Astrocyte (in vitro differentiated cells and primary cell): ENCODE data around the gene MATN1. TPM values are rescaled to one million over a fixed set of nuclear protein-coding genes. Genes with fewer than 3 reads are reported as not detected.

Experiments used
- DNase-seq: peaks from one replicate; pipeline ENCODE4 v3.0.0-alpha.2; 2010; ENCODE audit warnings: low read depth
- FAIRE-seq: peaks from 2 replicates; lab custom pipeline; 2011; peaks lifted over from hg19 to GRCh38; lab: Jason Lieb, UNC
- H2AFZ ChIP-seq: 2 replicates; pipeline ENCODE4 v1.6.0; 2012; ENCODE audit warnings: low read depth, low read length, inconsistent platforms
- H3K27ac ChIP-seq: 2 replicates; pipeline ENCODE4 v1.5.1; 2011; ENCODE audit warnings: low read depth, low read length, inconsistent platforms
- H3K27me3 ChIP-seq: 2 replicates; pipeline ENCODE4 v1.6.0; 2011; ENCODE audit warnings: low read length, inconsistent platforms; ENCODE audit not compliant: insufficient read depth
- H3K36me3 ChIP-seq: 2 replicates; pipeline ENCODE4 v1.5.1; 2011; ENCODE audit warnings: low read length, inconsistent platforms; ENCODE audit not compliant: insufficient read depth
- H3K4me1 ChIP-seq: 2 replicates; pipeline ENCODE4 v1.5.1; 2011; ENCODE audit warnings: low read length, inconsistent platforms; ENCODE audit not compliant: insufficient read depth
- H3K4me2 ChIP-seq: 2 replicates; pipeline ENCODE4 v1.6.0; 2012; ENCODE audit warnings: low read length, inconsistent platforms
- H3K4me3 ChIP-seq: 2 replicates; pipeline ENCODE4 v1.5.1; 2011; ENCODE audit warnings: low read depth, mild to moderate bottlenecking, low read length, inconsistent platforms; ENCODE audit not compliant: insufficient read depth
- H3K79me2 ChIP-seq: 2 replicates; pipeline ENCODE4 v1.6.0; 2012; ENCODE audit warnings: mild to moderate bottlenecking, low read length, inconsistent platforms; ENCODE audit not compliant: insufficient read depth
- H3K9ac ChIP-seq: 2 replicates; pipeline ENCODE4 v1.6.0; 2012; ENCODE audit warnings: mild to moderate bottlenecking, low read length, inconsistent platforms
- H3K9me3 ChIP-seq: 2 replicates; pipeline ENCODE4 v1.5.1; 2012; ENCODE audit warnings: low read depth, mild to moderate bottlenecking, low read length, inconsistent platforms; ENCODE audit not compliant: insufficient read depth
- H4K20me1 ChIP-seq: 2 replicates; pipeline ENCODE4 v1.6.0; 2012; ENCODE audit warnings: low read length, inconsistent platforms; ENCODE audit not compliant: insufficient read depth
- H3K27ac Mint-ChIP-seq: one replicate; pipeline ENCODE4 v1.8.0; 2021; ENCODE audit warnings: mild to moderate bottlenecking, mixed read lengths; ENCODE audit not compliant: unreplicated experiment
- H3K27me3 Mint-ChIP-seq: one replicate; pipeline ENCODE4 v1.8.0; 2021; ENCODE audit warnings: low read depth, mixed read lengths; ENCODE audit not compliant: unreplicated experiment
- H3K36me3 Mint-ChIP-seq: one replicate; pipeline ENCODE4 v1.8.0; 2021; ENCODE audit warnings: low read depth, mixed read lengths; ENCODE audit not compliant: unreplicated experiment
- H3K4me1 Mint-ChIP-seq: one replicate; pipeline ENCODE4 v1.8.0; 2021; ENCODE audit warnings: low read depth, mixed read lengths; ENCODE audit not compliant: unreplicated experiment
- H3K4me3 Mint-ChIP-seq: one replicate; pipeline ENCODE4 v1.8.0; 2021; ENCODE audit warnings: mild to moderate bottlenecking, moderate library complexity, mixed read lengths; ENCODE audit not compliant: unreplicated experiment
- H3K9me3 Mint-ChIP-seq: one replicate; pipeline ENCODE4 v1.8.0; 2021; ENCODE audit warnings: mild to moderate bottlenecking, mixed read lengths; ENCODE audit not compliant: unreplicated experiment
- CTCF ChIP-seq: IDR thresholded peaks from 2 replicates; pipeline ENCODE4 v1.5.1; 2011; ENCODE audit warnings: low read depth, mild to moderate bottlenecking, inconsistent platforms, low read length, moderate library complexity; ENCODE audit not compliant: insufficient read depth
- EZH2 ChIP-seq: IDR thresholded peaks from 2 replicates; pipeline ENCODE4 v1.6.1; 2012; ENCODE audit warnings: mild to moderate bottlenecking, low read length, inconsistent platforms; ENCODE audit not compliant: insufficient read depth
- total RNA-seq: library from RNA; stranded (reverse); gene quantifications from 2 replicates; pipeline ENCODE4 v1.2.1, GENCODE V29; 2021

The MATN1 gene
- total RNA-seq, 1 donor from 2014 or later = 0.32 TPM

- TF ChIP-seq CTCF (no peak), EZH2 (no peak)
- no peaks in the 10 kb centered on the region for H3K79me2 ChIP-seq
- H3K4me1 Mint-ChIP-seq = peaks cover 26% of the 10 kb centered on the region
Observed at GRCh38 chr1:30762152-30762929, 39.0 kb upstream of the MATN1 start.

GRCh38 chr1:30761381-30762151 is 38.2 kb upstream of the MATN1 start:
- no peak for FAIRE-seq
- peaks cover 32% of the 10 kb centered on the region for H3K4me1 Mint-ChIP-seq

More at GRCh38 chr1:30762152-30762929, 39.0 kb upstream of the MATN1 start:
- H3K4me2 ChIP-seq = no peak overlapping the region
- H2AFZ ChIP-seq = no peak overlapping the region
- H3K9me3 ChIP-seq = no peaks in the 10 kb centered on the region
- no peak overlapping the region for H3K4me3 ChIP-seq
- Mint-ChIP-seq H3K27me3 (peaks cover 7% of the 10 kb centered on the region), H3K4me3 (peak overlapping the region; percentile 62), H3K27ac (no peak overlapping the region), H3K36me3 (peaks cover 2% of the 10 kb centered on the region), H3K9me3 (peaks cover 3% of the 10 kb centered on the region)
- H3K4me1 ChIP-seq = peaks cover 9% of the 10 kb centered on the region
- no peaks in the 10 kb centered on the region for H3K36me3 ChIP-seq
- FAIRE-seq = no peak
- H3K27ac ChIP-seq = no peak overlapping the region
- H3K9ac ChIP-seq = no peak overlapping the region
- no peak for DNase-seq
- H3K27me3 ChIP-seq = no peaks in the 10 kb centered on the region
- no peaks in the 10 kb centered on the region for H4K20me1 ChIP-seq

More at GRCh38 chr1:30761381-30762151, 38.2 kb upstream of the MATN1 start:
- no peaks in the 10 kb centered on the region for H3K36me3 ChIP-seq
- no peak overlapping the region for H3K4me2 ChIP-seq
- no peaks in the 10 kb centered on the region for H3K27me3 ChIP-seq
- peak; percentile 44 for DNase-seq
- Mint-ChIP-seq H3K36me3 (peaks cover 2% of the 10 kb centered on the region), H3K27ac (no peak overlapping the region), H3K4me3 (no peak overlapping the region), H3K9me3 (peaks cover 3% of the 10 kb centered on the region), H3K27me3 (peaks cover 7% of the 10 kb centered on the region)
- H3K27ac ChIP-seq = no peak overlapping the region
- H2AFZ ChIP-seq = no peak overlapping the region
- no peaks in the 10 kb centered on the region for H4K20me1 ChIP-seq
- H3K9ac ChIP-seq = no peak overlapping the region
- H3K4me3 ChIP-seq = no peak overlapping the region
- H3K4me1 ChIP-seq = peaks cover 17% of the 10 kb centered on the region
- H3K79me2 ChIP-seq = no peaks in the 10 kb centered on the region
- TF ChIP-seq CTCF (no peak), EZH2 (no peak)
- no peaks in the 10 kb centered on the region for H3K9me3 ChIP-seq
